K562 (cell line): Measurements from ENCODE around the gene ALDH1A2. TPM values are rescaled to one million over a fixed set of nuclear protein-coding genes. Genes with fewer than 3 reads are reported as not detected.

Experiments
- ARHGAP35 ChIP-seq: fragments of 450-650 bp; IDR thresholded peaks from 2 replicates; pipeline ENCODE4 v1.6.1; 2018; ENCODE audit not compliant: partially characterized antibody
- ATF6 ChIP-seq: sonication (generic); formaldehyde crosslinking; IDR thresholded peaks from 2 replicates; pipeline ENCODE4 v1.4.0; 2020; ENCODE audit warnings: mild to moderate bottlenecking, missing genetic modification reagents
- CHD2 ChIP-seq: IDR thresholded peaks from 2 replicates; pipeline ENCODE4 v1.6.1; 2011; ENCODE audit warnings: low read depth, low read length
- ELF4 ChIP-seq: fragments of 450-650 bp; formaldehyde crosslinking; IDR thresholded peaks from 2 replicates; pipeline ENCODE4 v1.4.0; 2022; ENCODE audit warnings: missing genetic modification characterization
- ETV5 ChIP-seq: sonication (generic); formaldehyde crosslinking; IDR thresholded peaks from 2 replicates; pipeline ENCODE4 v1.4.0; 2020; ENCODE audit warnings: low read depth, mild to moderate bottlenecking, missing genetic modification reagents
- GABPA ChIP-seq: fragments of 200-800 bp; sonication (Bioruptor generic); conservative IDR thresholded peaks from 2 replicates; pipeline ENCODE4 v1.6.1; 2016; ENCODE audit warnings: low read depth, missing genetic modification characterization, missing compliant biosample characterization
- GABPB2 ChIP-seq: fragments of 250-450 bp; sonication (Bioruptor Pico); conservative IDR thresholded peaks from 2 replicates; pipeline ENCODE4 v1.5.1; 2021; ENCODE audit warnings: mild to moderate bottlenecking
- HCFC1 ChIP-seq: IDR thresholded peaks from 2 replicates; pipeline ENCODE4 v1.6.1; 2012; ENCODE audit warnings: low read depth, low read length, improper control_type of control experiment
- HINFP ChIP-seq: fragments of 450-650 bp; conservative IDR thresholded peaks from 2 replicates; pipeline ENCODE4 v1.6.1; 2016; ENCODE audit warnings: missing genetic modification characterization, low read depth, mild to moderate bottlenecking, control low read depth, missing compliant biosample characterization
- HMBOX1 ChIP-seq: sonication (generic); IDR thresholded peaks from 2 replicates; pipeline ENCODE4 v1.6.1; 2016
- KDM1A ChIP-seq, 2 experiments: fragments of 450-650 bp; IDR thresholded peaks; 2 replicates each; pipeline ENCODE4 v1.6.1; 2016; ENCODE audit warnings: mild to moderate bottlenecking in 2 of 2
- MAX ChIP-seq: sonication (generic); formaldehyde crosslinking; IDR thresholded peaks from 2 replicates; pipeline ENCODE4 v1.9.0; 2022; ENCODE audit warnings: mild to moderate bottlenecking, missing genetic modification reagents
- MCM7 ChIP-seq, 2 experiments: fragments of 450-650 bp; IDR thresholded peaks; 2 replicates each; pipeline ENCODE4 v1.6.1; 2016 to 2018
- PCBP2 ChIP-seq: fragments of 200-400 bp; formaldehyde crosslinking; IDR thresholded peaks from 2 replicates; pipeline ENCODE4 v1.6.1; 2018; ENCODE audit warnings: low read length, low read depth, mild to moderate bottlenecking, moderate library complexity; ENCODE audit not compliant: poor library complexity, severe bottlenecking
- POLR3G ChIP-seq: IDR thresholded peaks from 2 replicates; pipeline ENCODE4 v1.6.1; 2011; ENCODE audit not compliant: insufficient read length, insufficient replicate concordance; ENCODE audit errors: extremely low read depth
- SMARCA4 ChIP-seq: fragments of 450-650 bp; IDR thresholded peaks from 2 replicates; pipeline ENCODE4 v1.6.1; 2016
- SMARCC2 ChIP-seq: fragments of 450-650 bp; IDR thresholded peaks from 2 replicates; pipeline ENCODE4 v1.6.1; 2017; ENCODE audit warnings: antibody characterized with exemption, moderate library complexity, mild to moderate bottlenecking, low read depth
- SNAPC5 ChIP-seq: fragments of 250-450 bp; sonication (Bioruptor Pico); IDR thresholded peaks from 2 replicates; pipeline ENCODE4 v1.8.0; 2021; ENCODE audit warnings: moderate library complexity, mild to moderate bottlenecking, inconsistent platforms
- SRSF1 ChIP-seq: fragments of 200-400 bp; formaldehyde crosslinking; IDR thresholded peaks from 2 replicates; pipeline ENCODE4 v1.6.1; 2017; ENCODE audit warnings: mild to moderate bottlenecking, low read depth, low read length, moderate library complexity
- THAP7 ChIP-seq: fragments of 250-450 bp; sonication (Bioruptor Pico); IDR thresholded peaks from 2 replicates; pipeline ENCODE4 v1.5.0; 2021
- WHSC1 ChIP-seq: IDR thresholded peaks from one replicate; pipeline ENCODE4 v1.6.1; 2012; ENCODE audit warnings: low read length, control low read depth, inconsistent platforms
- ZNF165 ChIP-seq: fragments of 250-450 bp; sonication (Bioruptor Pico); IDR thresholded peaks from 2 replicates; pipeline ENCODE4 v1.4.0; 2020; ENCODE audit warnings: borderline replicate concordance
- ZNF282 ChIP-seq: sonication (generic); formaldehyde crosslinking; IDR thresholded peaks from 2 replicates; pipeline ENCODE4 v1.8.1; 2023; ENCODE audit warnings: missing genetic modification reagents
- ZNF445 ChIP-seq: fragments of 250-450 bp; sonication (Bioruptor Pico); IDR thresholded peaks from 2 replicates; pipeline ENCODE4 v1.4.0; 2020; ENCODE audit warnings: low read depth, mild to moderate bottlenecking, moderate library complexity
- ZSCAN32 ChIP-seq: fragments of 450-650 bp; formaldehyde crosslinking; IDR thresholded peaks from 2 replicates; pipeline ENCODE4 v1.4.0; 2020; ENCODE audit warnings: mild to moderate bottlenecking, moderate library complexity
- polyA plus RNA-seq, 8 experiments: library from polyadenylated mRNA; depleted of rRNA in 4 of 8; stranded (reverse) in 5 of 8; unstranded in 3 of 8; fragments of >200 nt; fragmentation: Nextera tagmentation in 2 of 8; fragmentation: Illumina TruSeq in 1 of 8; extraction: Ambion mirVana in 2 of 8; extraction: Trizol in 1 of 8; gene quantifications; 2 replicates each; pipeline versions ENCODE4 v1.2.1 to v1.2.3, GENCODE V29; 2011 to 2014; ENCODE audit warnings: inconsistent platforms in 1 of 8, missing spikeins in 1 of 8
- total RNA-seq, 7 experiments: library from RNA; depleted of rRNA in 6 of 7; stranded (reverse); fragments of >200 nt in 6 of 7; fragmentation: Illumina TruSeq in 2 of 7; extraction: Trizol in 2 of 7; gene quantifications; 2 replicates each; pipeline versions ENCODE4 v1.2.1 to v1.2.3, GENCODE V29; 2011 to 2021; ENCODE audit warnings: low replicate concordance in 1 of 7

Gene ALDH1A2
- total and polyA plus RNA-seq, 9 of the 15 experiments (the other 6 are each of a cell fraction or from before 2014, with no cell fraction given) = 115 to 393 (median 333) TPM

- TF ChIP-seq ARHGAP35 = no peak
- TF ChIP-seq SNAPC5 (CRISPR knock-in tag) = no peak
- TF ChIP-seq HCFC1 = no peak
- no peak for TF ChIP-seq HINFP (tag)
- TF ChIP-seq ETV5 (CRISPR knock-in tag) = 0 out of 2 replicates have a peak, but pooled peaks have one; percentile 29
- no peak for TF ChIP-seq GABPA
- TF ChIP-seq SMARCA4 = peak; percentile 98
- peak; percentile 91 for TF ChIP-seq SMARCC2
- peak; percentile 74; the same call in 1 of the 2 replicates for TF ChIP-seq ELF4
- TF ChIP-seq CHD2 = no peak
- no peak for TF ChIP-seq WHSC1
- no peak for TF ChIP-seq THAP7 (CRISPR knock-in tag)
- TF ChIP-seq MAX = no peak
- no peak for TF ChIP-seq SRSF1
- TF ChIP-seq ZNF282 (CRISPR knock-in tag) = no peak
- TF ChIP-seq ATF6 = no peak
- no peak for TF ChIP-seq PCBP2
- TF ChIP-seq MCM7 (IDR thresholded peaks at IDR 0.05) = no peak
- TF ChIP-seq POLR3G = no peak
- peak; percentile 93 to 95 for TF ChIP-seq KDM1A (IDR thresholded peaks at IDR 0.05)
- TF ChIP-seq ZNF165 (CRISPR knock-in tag) = no peak
- peak; percentile 53; the same call in 1 of the 2 replicates for TF ChIP-seq HMBOX1
- no peak for TF ChIP-seq ZSCAN32 (CRISPR knock-in tag)
- TF ChIP-seq GABPB2 (CRISPR knock-in tag) = no peak
- TF ChIP-seq ZNF445 = no peak
Observed at GRCh38 chr15:58110999-58111717, 45.6 kb upstream of the ALDH1A2 start (continued).
